DND-41 (cell line): ENCODE results near the gene FAM72D.
"Not testable (repeated sequence)": the region's sequence is repeated elsewhere in the genome, so short reads cannot be mapped to it uniquely, and the experiment has no call there.

ENCODE experiments used
- CTCF ChIP-seq: IDR thresholded peaks from 2 replicates; pipeline ENCODE4 v1.5.1; 2012; ENCODE audit warnings: borderline replicate concordance, low read length, moderate library complexity, mild to moderate bottlenecking; ENCODE audit not compliant: poor library complexity, severe bottlenecking; ENCODE audit errors: extremely low read depth
- EZH2 ChIP-seq: IDR thresholded peaks from 3 replicates; pipeline ENCODE4 v1.6.1; 2012; ENCODE audit warnings: borderline replicate concordance, low read depth, mild to moderate bottlenecking, moderate library complexity, low read length, inconsistent platforms; ENCODE audit not compliant: severe bottlenecking

- not testable (repeated sequence) for TF ChIP-seq CTCF, EZH2
Measured at GRCh38 chr1:145076877-145077276, 18.9 kb upstream of the FAM72D start.
